Sigmoid colon (tissue), 4 donors: ENCODE data around the gene F2R.

Source experiments
- CTCF ChIP-seq, 4 experiments: fragments of 450-650 bp in 3 of 4; fragments of 200-600 bp in 1 of 4; IDR thresholded peaks; one replicate each; pipeline ENCODE4 v1.5.1; 2016 to 2019; ENCODE audit warnings: antibody characterized with exemption in 4 of 4, mild to moderate bottlenecking in 3 of 4, moderate library complexity in 2 of 4
- EP300 ChIP-seq, 4 donors: sonication (generic); formaldehyde crosslinking; IDR thresholded peaks; one replicate each; pipeline ENCODE4 v1.6.1; 2017; ENCODE audit warnings: antibody characterized with exemption in 4 of 4
- POLR2AphosphoS5 ChIP-seq, 4 donors: sonication (generic); formaldehyde crosslinking; IDR thresholded peaks; one replicate each; pipeline ENCODE4 v1.6.1; 2017; ENCODE audit warnings: antibody characterized with exemption in 4 of 4

- no peak for TF ChIP-seq POLR2AphosphoS5 (IDR thresholded peaks at IDR 0.05)
- no peak for TF ChIP-seq CTCF (IDR thresholded peaks at IDR 0.05)
- no peak for TF ChIP-seq EP300 (IDR thresholded peaks at IDR 0.05)
These were observed 515 bp upstream of the F2R start for GRCh38 chr5:76715486-76715735.
